Nephron (organoid): Measurements from ENCODE around the gene GSTM5.

Experiments used
- H3K27ac Mint-ChIP-seq, 3 experiments: 2 replicates each; pipeline ENCODE4 v1.8.0; 2020; ENCODE audit warnings: mixed read lengths in 3 of 3, mild to moderate bottlenecking in 2 of 3, moderate library complexity in 1 of 3
- H3K27me3 Mint-ChIP-seq: 2 replicates; pipeline ENCODE4 v1.8.0; 2021; ENCODE audit warnings: low read depth, mild to moderate bottlenecking, moderate library complexity, mixed read lengths
- H3K36me3 Mint-ChIP-seq: 2 replicates; pipeline ENCODE4 v1.8.0; 2020; ENCODE audit warnings: low read depth, mixed read lengths
- H3K4me1 Mint-ChIP-seq: 2 replicates; pipeline ENCODE4 v1.8.0; 2020; ENCODE audit warnings: mixed read lengths
- H3K4me3 Mint-ChIP-seq, 3 experiments: 2 replicates each; pipeline ENCODE4 v1.8.0; 2020; ENCODE audit warnings: mild to moderate bottlenecking in 3 of 3, mixed read lengths in 3 of 3, moderate library complexity in 2 of 3
- H3K9me3 Mint-ChIP-seq: 2 replicates; pipeline ENCODE4 v1.8.0; 2020; ENCODE audit warnings: mixed read lengths
- TF ChIP-seq, protein P1 (sequence below), 3 experiments: fragments of 200-600 bp; sonication (generic); IDR thresholded peaks; one replicate each; pipeline ENCODE4 v1.5.0; 2021; ENCODE audit warnings: antibody characterized with exemption in 3 of 3; ENCODE audit not compliant: unreplicated experiment in 3 of 3

The GSTM5 gene

DNA sequence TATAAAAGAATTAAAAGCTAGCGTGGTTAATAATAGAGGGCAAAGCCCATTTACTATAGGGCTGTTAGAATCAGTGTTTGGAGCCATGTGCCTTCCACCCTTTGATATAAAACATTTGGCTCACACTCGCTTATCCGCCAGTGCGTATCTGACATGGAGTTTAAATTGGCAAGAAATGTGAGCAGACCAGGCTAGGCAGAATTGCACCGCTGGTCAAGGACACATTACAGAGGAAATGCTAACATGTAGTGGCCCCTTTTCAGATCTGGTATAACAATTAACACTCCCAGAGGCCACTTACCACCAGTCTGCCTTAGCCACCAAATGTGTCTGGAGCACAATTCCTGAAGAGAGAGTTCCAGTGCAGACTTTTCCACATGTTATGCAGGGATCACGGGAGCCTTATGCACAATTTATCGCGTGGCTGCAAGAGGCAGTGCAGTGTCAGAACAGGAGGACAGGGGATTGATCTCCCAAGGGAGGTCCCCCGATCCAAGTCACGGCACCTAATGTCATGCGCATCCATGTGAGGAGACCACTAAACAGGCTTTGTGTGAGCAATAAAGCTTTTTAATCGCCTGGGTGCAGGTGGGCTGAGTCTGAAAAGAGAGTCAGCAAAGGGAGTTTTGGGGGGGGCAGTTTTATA, 14.8 kb downstream of the GSTM5 start:
- Mint-ChIP-seq H3K36me3 (no peaks in the 10 kb centered on the region), H3K27ac (peak overlapping the region; percentile 12 to 78 (median 73)), H3K4me3 (no peak overlapping the region), H3K27me3 (peaks cover 5% of the 10 kb centered on the region), H3K9me3 (no peaks in the 10 kb centered on the region), H3K4me1 (peaks cover 23% of the 10 kb centered on the region)
- TF ChIP-seq, protein P1, sequence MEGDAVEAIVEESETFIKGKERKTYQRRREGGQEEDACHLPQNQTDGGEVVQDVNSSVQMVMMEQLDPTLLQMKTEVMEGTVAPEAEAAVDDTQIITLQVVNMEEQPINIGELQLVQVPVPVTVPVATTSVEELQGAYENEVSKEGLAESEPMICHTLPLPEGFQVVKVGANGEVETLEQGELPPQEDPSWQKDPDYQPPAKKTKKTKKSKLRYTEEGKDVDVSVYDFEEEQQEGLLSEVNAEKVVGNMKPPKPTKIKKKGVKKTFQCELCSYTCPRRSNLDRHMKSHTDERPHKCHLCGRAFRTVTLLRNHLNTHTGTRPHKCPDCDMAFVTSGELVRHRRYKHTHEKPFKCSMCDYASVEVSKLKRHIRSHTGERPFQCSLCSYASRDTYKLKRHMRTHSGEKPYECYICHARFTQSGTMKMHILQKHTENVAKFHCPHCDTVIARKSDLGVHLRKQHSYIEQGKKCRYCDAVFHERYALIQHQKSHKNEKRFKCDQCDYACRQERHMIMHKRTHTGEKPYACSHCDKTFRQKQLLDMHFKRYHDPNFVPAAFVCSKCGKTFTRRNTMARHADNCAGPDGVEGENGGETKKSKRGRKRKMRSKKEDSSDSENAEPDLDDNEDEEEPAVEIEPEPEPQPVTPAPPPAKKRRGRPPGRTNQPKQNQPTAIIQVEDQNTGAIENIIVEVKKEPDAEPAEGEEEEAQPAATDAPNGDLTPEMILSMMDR (IDR thresholded peaks at IDR 0.05; ENCODE audit: unreplicated experiment in 3 of 3): no peak

DNA sequence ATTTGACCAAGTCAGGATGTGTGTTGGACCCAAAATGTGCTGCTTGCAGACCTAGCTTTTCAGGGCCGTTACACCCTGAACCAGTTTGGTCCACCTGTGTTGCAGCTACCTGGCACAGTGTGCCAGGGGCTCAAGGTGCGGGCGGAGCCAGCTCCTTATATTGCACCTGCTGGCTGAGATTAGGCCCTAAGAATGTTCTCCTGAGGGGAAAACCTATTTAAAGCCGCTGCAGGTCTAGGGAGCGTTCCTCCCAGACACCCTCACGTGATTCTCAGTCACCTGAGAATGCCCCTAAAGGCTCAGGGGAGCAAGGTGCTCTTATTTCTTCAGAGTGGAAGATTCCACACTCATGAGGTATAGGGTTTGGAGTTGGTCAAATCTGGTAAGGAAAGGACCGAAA, 16.8 kb downstream of the GSTM5 start:
- TF ChIP-seq, protein P1 (IDR thresholded peaks at IDR 0.05; ENCODE audit: unreplicated experiment in 3 of 3): no peak
- no peak overlapping the region for H3K4me3 Mint-ChIP-seq
- H3K27ac Mint-ChIP-seq: peak overlapping the region in 2 of 3 experiments; percentile 72 to 86
- H3K9me3 Mint-ChIP-seq: no peaks in the 10 kb centered on the region
- no peaks in the 10 kb centered on the region for H3K36me3 Mint-ChIP-seq
- H3K27me3 Mint-ChIP-seq: peaks cover 5% of the 10 kb centered on the region
- peaks cover 43% of the 10 kb centered on the region for H3K4me1 Mint-ChIP-seq

DNA sequence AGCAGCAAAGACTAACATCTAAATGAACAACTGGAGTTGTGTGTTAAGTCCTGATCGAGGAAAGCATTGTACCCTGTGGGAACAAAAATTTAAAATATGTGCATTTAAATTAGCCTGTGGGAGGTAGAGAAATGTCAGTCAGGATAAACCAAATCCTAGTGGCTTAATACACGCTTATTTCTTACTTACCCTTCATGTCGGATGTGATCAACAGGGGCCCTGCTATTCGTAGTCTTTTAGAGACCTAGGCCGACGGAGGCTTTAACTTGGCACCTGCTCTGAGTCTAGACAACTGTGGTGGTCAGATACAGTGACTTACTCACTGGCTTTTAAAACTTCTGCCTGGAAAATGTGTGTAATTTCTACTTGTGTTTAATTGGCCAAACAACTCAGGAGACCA, 18.6 kb downstream of the GSTM5 start:
- H3K9me3 Mint-ChIP-seq: no peaks in the 10 kb centered on the region
- no peak overlapping the region for H3K4me3 Mint-ChIP-seq
- H3K4me1 Mint-ChIP-seq: peaks cover 47% of the 10 kb centered on the region
- peaks cover 5% of the 10 kb centered on the region for H3K27me3 Mint-ChIP-seq
- peak overlapping the region; percentile 63 to 93 (median 81) for H3K27ac Mint-ChIP-seq
- TF ChIP-seq, protein P1 (IDR thresholded peaks at IDR 0.05; ENCODE audit: unreplicated experiment in 3 of 3): no peak
- peaks cover 14% of the 10 kb centered on the region for H3K36me3 Mint-ChIP-seq

DNA sequence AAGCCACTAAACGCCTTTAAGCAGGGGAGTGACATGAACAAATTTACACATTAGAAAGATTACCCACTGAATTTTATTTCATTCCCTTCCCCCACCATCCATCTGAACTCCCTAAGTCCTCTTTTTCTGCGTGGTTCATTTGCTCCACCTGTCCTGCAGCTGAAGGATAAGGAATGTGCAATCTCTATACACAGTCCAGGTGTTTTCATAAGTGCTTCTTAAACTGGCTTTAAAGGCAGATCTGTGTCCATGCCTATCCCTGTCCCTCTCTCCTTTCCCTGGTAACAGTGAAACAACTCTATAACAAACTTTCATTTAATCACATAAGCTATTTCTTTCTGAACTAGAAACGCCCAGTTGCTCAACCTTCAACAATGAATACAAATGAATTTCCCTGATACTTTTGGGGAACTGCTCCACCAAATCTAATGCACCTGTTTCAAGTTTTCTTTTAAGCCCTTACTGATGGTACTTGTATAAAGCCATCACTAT, 20.4 kb downstream of the GSTM5 start:
- Mint-ChIP-seq H3K36me3 (peaks cover 25% of the 10 kb centered on the region), H3K27me3 (peaks cover 5% of the 10 kb centered on the region)

DNA sequence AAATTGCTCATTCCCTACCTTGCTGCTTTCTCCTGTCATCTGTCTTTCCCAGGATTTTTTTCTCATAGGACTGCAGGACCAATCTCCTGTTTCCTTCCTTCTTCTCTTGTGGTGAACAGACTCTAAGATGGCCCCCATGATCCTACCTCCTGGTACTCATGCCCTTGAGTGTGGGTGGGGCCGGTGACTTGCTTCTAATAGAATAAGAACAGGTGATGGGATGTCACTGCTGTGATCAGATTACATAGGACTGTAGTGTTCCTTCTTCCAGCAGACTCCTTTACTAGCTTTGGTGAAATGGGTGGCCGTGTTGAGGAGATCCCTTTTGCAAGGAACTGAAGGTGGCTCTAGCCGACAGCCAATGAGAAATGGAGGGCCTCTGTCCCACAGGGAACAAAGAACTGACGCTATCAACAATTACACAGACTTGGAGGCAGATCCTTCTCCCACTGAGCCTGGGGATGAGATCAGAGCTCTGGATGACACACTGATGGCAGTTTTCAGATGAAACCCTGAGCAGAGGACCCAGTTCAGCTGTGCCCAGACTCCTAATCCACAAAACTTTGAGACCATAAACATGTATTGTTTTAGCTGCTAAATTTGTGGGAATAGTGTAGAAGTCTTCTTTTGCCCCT, 21.3 kb downstream of the GSTM5 start:
- TF ChIP-seq, protein P1 (IDR thresholded peaks at IDR 0.05; ENCODE audit: unreplicated experiment in 3 of 3): no peak
- peaks cover 37% of the 10 kb centered on the region for H3K4me1 Mint-ChIP-seq
- no peaks in the 10 kb centered on the region for H3K9me3 Mint-ChIP-seq
- H3K36me3 Mint-ChIP-seq: peaks cover 35% of the 10 kb centered on the region
- peak overlapping the region; percentile 3 to 48 (median 33) for H3K4me3 Mint-ChIP-seq
- H3K27ac Mint-ChIP-seq: peak overlapping the region; percentile 23 to 93 (median 81)
- H3K27me3 Mint-ChIP-seq: peaks cover 5% of the 10 kb centered on the region

More for the DNA sequence above, 20.4 kb downstream of the GSTM5 start:
- Mint-ChIP-seq H3K27ac (peak overlapping the region; percentile 23 to 93 (median 81)), H3K4me3 (peak overlapping the region; percentile 3 to 40 (median 9)), H3K9me3 (no peaks in the 10 kb centered on the region), H3K4me1 (peaks cover 37% of the 10 kb centered on the region)
- TF ChIP-seq, protein P1 (IDR thresholded peaks at IDR 0.05; ENCODE audit: unreplicated experiment in 3 of 3): no peak
